Caco-2 (cell line): Measurements from ENCODE around the gene UXS1. TPM values are rescaled to one million over a fixed set of nuclear protein-coding genes. Genes with fewer than 3 reads are reported as not detected.

Experiments
- BruUV-seq: library from RNA; stranded (reverse); fragments of 400-500 nt; replicated peaks from 2 replicates; lab custom pipeline; 2021; lab: Mats Ljungman, UMichigan
- CTCF ChIA-PET: fragments of 300-600 bp; sonication (Branson Sonifier 250); formaldehyde crosslinking; loops from one replicate; lab custom pipeline; 2022; ENCODE audit warnings: antibody characterized with exemption; lab: Charles Lee
- POLR2A ChIA-PET: fragments of 300-600 bp; sonication (Branson Sonifier 250); formaldehyde crosslinking; loops from one replicate; lab custom pipeline; 2022; ENCODE audit warnings: antibody characterized with exemption; lab: Charles Lee
- DNase-seq, 2 experiments: peaks; one replicate each; pipeline versions ENCODE4 v3.0.0 to v3.0.0-alpha.2; 2020 to 2022
- H3K27me3 ChIP-seq: replicated peaks from 2 replicates; pipeline ENCODE4 v1.6.0; 2011; ENCODE audit warnings: low read length; ENCODE audit not compliant: control insufficient read depth, insufficient read depth
- H3K36me3 ChIP-seq: 2 replicates; pipeline ENCODE4 v1.5.1; 2011; ENCODE audit warnings: low read length; ENCODE audit not compliant: control insufficient read depth, insufficient read depth
- H3K4me1 ChIP-seq: fragments of 250-450 bp; sonication (Bioruptor Pico); 2 replicates; pipeline ENCODE4 v1.5.1; 2020; ENCODE audit warnings: mild to moderate bottlenecking
- H3K4me3 ChIP-seq: 2 replicates; pipeline ENCODE4 v1.5.1; 2011; ENCODE audit warnings: low read depth, mild to moderate bottlenecking, control low read depth, low read length
- H3K9me3 ChIP-seq: fragments of 250-450 bp; sonication (Bioruptor Pico); 2 replicates; pipeline ENCODE4 v1.5.1; 2020; ENCODE audit warnings: mild to moderate bottlenecking, moderate library complexity
- H3K27ac Mint-ChIP-seq: one replicate; pipeline ENCODE4 v1.8.0; 2022; ENCODE audit warnings: mixed read lengths; ENCODE audit not compliant: unreplicated experiment
- H3K27me3 Mint-ChIP-seq: one replicate; pipeline ENCODE4 v1.8.0; 2022; ENCODE audit warnings: mixed read lengths; ENCODE audit not compliant: insufficient read depth, unreplicated experiment
- H3K36me3 Mint-ChIP-seq: one replicate; pipeline ENCODE4 v1.8.0; 2022; ENCODE audit warnings: mild to moderate bottlenecking, mixed read lengths; ENCODE audit not compliant: insufficient read depth, unreplicated experiment
- H3K4me1 Mint-ChIP-seq: one replicate; pipeline ENCODE4 v1.8.0; 2022; ENCODE audit warnings: low read depth, mixed read lengths; ENCODE audit not compliant: unreplicated experiment
- H3K4me3 Mint-ChIP-seq: one replicate; pipeline ENCODE4 v1.8.0; 2022; ENCODE audit warnings: mild to moderate bottlenecking, moderate library complexity, mixed read lengths; ENCODE audit not compliant: unreplicated experiment
- H3K9me3 Mint-ChIP-seq: one replicate; pipeline ENCODE4 v1.8.0; 2022; ENCODE audit warnings: mixed read lengths; ENCODE audit not compliant: unreplicated experiment
- intact Hi-C: fragments of 100-400 bp; cut with micrococcal nuclease; formaldehyde crosslinking; loops from one replicate; pipeline ENCODE4 v1.10.0; 2022; ENCODE audit not compliant: unreplicated experiment
- total RNA-seq: library from RNA; stranded (reverse); gene quantifications from 2 replicates; pipeline ENCODE4 v1.2.3, GENCODE V29; 2022
- TF ChIP-seq, protein P1 (sequence below), 2 experiments: fragments of 200-600 bp in 1 of 2; IDR thresholded peaks; 1 replicate in 1 of 2; 2 replicates in 1 of 2; pipeline versions ENCODE4 v1.5.1 to v1.8.0; 2011 to 2022; ENCODE audit warnings: antibody characterized with exemption in 1 of 2, control low read depth in 1 of 2, inconsistent platforms in 1 of 2, low read depth in 1 of 2, low read length in 1 of 2, mild to moderate bottlenecking in 1 of 2, moderate library complexity in 1 of 2; ENCODE audit not compliant: insufficient read depth in 1 of 2, severe bottlenecking in 1 of 2, unreplicated experiment in 1 of 2

UXS1 gene
- total RNA-seq, 1 experiment from 2014 or later: 72.7 TPM

- TF ChIP-seq, protein P1, sequence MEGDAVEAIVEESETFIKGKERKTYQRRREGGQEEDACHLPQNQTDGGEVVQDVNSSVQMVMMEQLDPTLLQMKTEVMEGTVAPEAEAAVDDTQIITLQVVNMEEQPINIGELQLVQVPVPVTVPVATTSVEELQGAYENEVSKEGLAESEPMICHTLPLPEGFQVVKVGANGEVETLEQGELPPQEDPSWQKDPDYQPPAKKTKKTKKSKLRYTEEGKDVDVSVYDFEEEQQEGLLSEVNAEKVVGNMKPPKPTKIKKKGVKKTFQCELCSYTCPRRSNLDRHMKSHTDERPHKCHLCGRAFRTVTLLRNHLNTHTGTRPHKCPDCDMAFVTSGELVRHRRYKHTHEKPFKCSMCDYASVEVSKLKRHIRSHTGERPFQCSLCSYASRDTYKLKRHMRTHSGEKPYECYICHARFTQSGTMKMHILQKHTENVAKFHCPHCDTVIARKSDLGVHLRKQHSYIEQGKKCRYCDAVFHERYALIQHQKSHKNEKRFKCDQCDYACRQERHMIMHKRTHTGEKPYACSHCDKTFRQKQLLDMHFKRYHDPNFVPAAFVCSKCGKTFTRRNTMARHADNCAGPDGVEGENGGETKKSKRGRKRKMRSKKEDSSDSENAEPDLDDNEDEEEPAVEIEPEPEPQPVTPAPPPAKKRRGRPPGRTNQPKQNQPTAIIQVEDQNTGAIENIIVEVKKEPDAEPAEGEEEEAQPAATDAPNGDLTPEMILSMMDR (IDR thresholded peaks at IDR 0.05; ENCODE audit: insufficient read depth in 1 of 2, low read depth in 1 of 2, low read length in 1 of 2, severe bottlenecking in 1 of 2, unreplicated experiment in 1 of 2): no peak
- Mint-ChIP-seq H3K4me1 (peaks cover 16% of the 10 kb centered on the region), H3K36me3 (peaks cover 17% of the 10 kb centered on the region), H3K27me3 (no peaks in the 10 kb centered on the region), H3K9me3 (peaks cover 3% of the 10 kb centered on the region), H3K27ac (peak overlapping the region; percentile 54), H3K4me3 (no peak overlapping the region)
- intact Hi-C loops: no loop called here
- BruUV-seq: no TSS peak
- Histone ChIP-seq H3K27me3 (no peaks in the 10 kb centered on the region), H3K36me3 (no peaks in the 10 kb centered on the region), H3K4me3 (no peak overlapping the region), H3K9me3 (no peaks in the 10 kb centered on the region), H3K4me1 (peaks cover 11% of the 10 kb centered on the region; the same call in 1 of the 2 replicates)
- no peak for DNase-seq
- CTCF ChIA-PET: no interaction called here
- POLR2A ChIA-PET: no interaction called here
Observed at GRCh38 chr2:106147159-106147558, 46.9 kb downstream of the UXS1 start.

DNA sequence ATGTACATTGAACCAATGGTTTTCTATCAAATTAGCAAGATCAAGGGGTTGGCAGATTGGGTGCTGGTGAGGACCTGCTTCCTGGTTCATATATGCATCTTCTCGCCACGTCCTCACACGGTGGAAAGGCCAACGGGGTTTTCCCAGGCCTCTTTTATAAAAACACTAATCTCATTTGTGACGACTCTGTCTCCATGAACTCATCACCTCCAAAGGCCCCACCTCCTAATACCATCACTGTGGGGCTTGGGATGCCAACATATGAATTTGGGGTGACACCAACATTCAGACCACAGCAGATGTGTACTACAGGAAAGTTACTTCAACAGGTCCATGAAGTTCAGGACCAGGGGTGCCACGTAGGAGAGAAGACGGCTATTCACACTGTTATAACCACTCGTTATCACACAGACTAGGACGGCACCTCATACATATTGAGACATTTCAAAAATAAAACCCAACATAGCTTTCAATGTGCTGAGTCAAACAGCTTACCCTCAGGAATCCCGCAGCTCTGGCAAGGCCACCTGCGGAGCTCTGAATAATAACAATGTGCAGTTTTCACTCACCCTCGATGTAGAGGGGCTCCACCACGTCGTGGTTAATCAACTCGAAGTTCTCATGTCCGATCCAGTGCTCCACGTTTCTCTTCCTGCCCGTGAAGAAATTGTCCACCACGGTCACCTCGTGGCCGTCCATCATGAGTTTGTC, 49.3 kb downstream of the UXS1 start:
- Histone ChIP-seq H3K4me1 (peaks cover 11% of the 10 kb centered on the region; the same call in 1 of the 2 replicates), H3K36me3 (no peaks in the 10 kb centered on the region; the same call in 1 of the 2 replicates), H3K4me3 (no peak overlapping the region), H3K9me3 (no peaks in the 10 kb centered on the region), H3K27me3 (no peaks in the 10 kb centered on the region)
- no peak overlapping the region for H3K27ac Mint-ChIP-seq
- DNase-seq: no peak
- H3K4me3 Mint-ChIP-seq: no peak overlapping the region
- H3K9me3 Mint-ChIP-seq: no peaks in the 10 kb centered on the region
- no peaks in the 10 kb centered on the region for H3K27me3 Mint-ChIP-seq
- POLR2A ChIA-PET: no interaction called here
- intact Hi-C loops: no loop called here
- CTCF ChIA-PET: no interaction called here
- BruUV-seq: no TSS peak
- TF ChIP-seq, protein P1 (IDR thresholded peaks at IDR 0.05; ENCODE audit: insufficient read depth in 1 of 2, low read depth in 1 of 2, low read length in 1 of 2, severe bottlenecking in 1 of 2, unreplicated experiment in 1 of 2): no peak
- H3K4me1 Mint-ChIP-seq: peaks cover 16% of the 10 kb centered on the region
- H3K36me3 Mint-ChIP-seq: peaks cover 17% of the 10 kb centered on the region

- no peaks in the 10 kb centered on the region for H3K9me3 ChIP-seq
- TF ChIP-seq, protein P1 (IDR thresholded peaks at IDR 0.05; ENCODE audit: insufficient read depth in 1 of 2, low read depth in 1 of 2, low read length in 1 of 2, severe bottlenecking in 1 of 2, unreplicated experiment in 1 of 2): no peak
- H3K4me1 ChIP-seq: peaks cover 11% of the 10 kb centered on the region; the same call in 1 of the 2 replicates
- DNase-seq: no peak
- Mint-ChIP-seq H3K9me3 (no peaks in the 10 kb centered on the region), H3K4me1 (peaks cover 20% of the 10 kb centered on the region), H3K36me3 (peaks cover 26% of the 10 kb centered on the region), H3K4me3 (no peak overlapping the region), H3K27ac (no peak overlapping the region), H3K27me3 (no peaks in the 10 kb centered on the region)
- ChIA-PET POLR2A (no interaction called here), CTCF (no interaction called here)
- H3K27me3 ChIP-seq: no peaks in the 10 kb centered on the region
- no peaks in the 10 kb centered on the region; the same call in 1 of the 2 replicates for H3K36me3 ChIP-seq
- intact Hi-C loops: no loop called here
- H3K4me3 ChIP-seq: no peak overlapping the region
- BruUV-seq: no TSS peak
Observed at GRCh38 chr2:106143495-106144215, 50.4 kb downstream of the UXS1 start.
